GM23248 (cell line): Measurements from ENCODE around the gene COL27A1. TPM values are rescaled to one million over a fixed set of nuclear protein-coding genes. Genes with fewer than 3 reads are reported as not detected.

Experiments used
- DNase-seq: peaks from one replicate; pipeline ENCODE4 v3.0.0-alpha.2; 2015
- H2AFZ ChIP-seq: fragments of 200-600 bp; sonication (generic); 2 replicates; pipeline ENCODE4 v1.6.1; 2016; ENCODE audit warnings: antibody characterized with exemption
- H3F3A ChIP-seq: fragments of 200-600 bp; sonication (generic); 2 replicates; pipeline ENCODE4 v1.6.1; 2016; ENCODE audit warnings: mild to moderate bottlenecking, antibody characterized with exemption, mixed run types; ENCODE audit not compliant: insufficient read depth
- H3K27ac ChIP-seq: fragments of 200-600 bp; sonication (generic); 2 replicates; pipeline ENCODE4 v1.5.1; 2016; ENCODE audit warnings: mild to moderate bottlenecking
- H3K27me3 ChIP-seq: fragments of 200-600 bp; sonication (generic); replicated peaks from 2 replicates; pipeline ENCODE4 v1.6.1; 2016; ENCODE audit warnings: mild to moderate bottlenecking; ENCODE audit not compliant: insufficient read depth
- H3K36me3 ChIP-seq: fragments of 200-600 bp; sonication (generic); 2 replicates; pipeline ENCODE4 v1.6.1; 2016; ENCODE audit warnings: low read depth, mild to moderate bottlenecking
- H3K4me1 ChIP-seq: fragments of 200-600 bp; sonication (generic); 2 replicates; pipeline ENCODE4 v1.6.1; 2016; ENCODE audit warnings: mild to moderate bottlenecking; ENCODE audit not compliant: insufficient read depth
- H3K4me2 ChIP-seq: fragments of 200-600 bp; sonication (generic); one replicate; pipeline ENCODE4 v1.6.1; 2016; ENCODE audit warnings: mild to moderate bottlenecking; ENCODE audit not compliant: unreplicated experiment
- H3K4me3 ChIP-seq: fragments of 200-600 bp; sonication (generic); 2 replicates; pipeline ENCODE4 v1.5.1; 2016; ENCODE audit warnings: mild to moderate bottlenecking
- H3K79me2 ChIP-seq: fragments of 200-600 bp; sonication (generic); 2 replicates; pipeline ENCODE4 v1.6.1; 2016; ENCODE audit warnings: mild to moderate bottlenecking; ENCODE audit not compliant: insufficient read depth
- H3K9ac ChIP-seq: fragments of 200-600 bp; sonication (generic); 2 replicates; pipeline ENCODE4 v1.6.1; 2016; ENCODE audit warnings: mild to moderate bottlenecking
- H3K9me2 ChIP-seq: fragments of 200-600 bp; sonication (generic); 2 replicates; pipeline ENCODE4 v1.6.1; 2016; ENCODE audit warnings: mixed run types, mild to moderate bottlenecking, moderate library complexity; ENCODE audit not compliant: insufficient read depth
- H3K9me3 ChIP-seq: fragments of 200-600 bp; sonication (generic); one replicate; pipeline ENCODE4 v1.6.1; 2017; ENCODE audit warnings: low read depth
- H4K20me1 ChIP-seq: fragments of 200-600 bp; sonication (generic); 2 replicates; pipeline ENCODE4 v1.6.0; 2016; ENCODE audit not compliant: insufficient read depth
- EZH2 ChIP-seq: fragments of 200-600 bp; sonication (generic); IDR thresholded peaks from 2 replicates; pipeline ENCODE4 v1.6.1; 2018; ENCODE audit warnings: antibody characterized with exemption, mild to moderate bottlenecking; ENCODE audit not compliant: insufficient read depth, poor library complexity, severe bottlenecking
- EZH2phosphoT487 ChIP-seq: fragments of 200-600 bp; sonication (generic); IDR thresholded peaks from 2 replicates; pipeline ENCODE4 v1.6.1; 2018; ENCODE audit warnings: antibody characterized with exemption, moderate library complexity, mild to moderate bottlenecking, low read depth; ENCODE audit not compliant: insufficient read depth
- WGBS, 2 experiments: methylation state at CpG; one replicate each; pipeline ENCODE4 v1.1.6; 2015 to 2017; ENCODE audit warnings: low lambda C conversion rate in 2 of 2, low coverage in 1 of 2; ENCODE audit errors: missing lambda C conversion rate in 2 of 2; 5-methylcytosine and 5-hydroxymethylcytosine counted together
- in situ Hi-C: fragments of 300-500 bp; cut with MboI; formaldehyde crosslinking; loops from 2 replicates; pipeline ENCODE4 v1.15.0; 2020
- polyA plus RNA-seq: library from polyadenylated mRNA; unstranded; fragments of >200 nt; fragmentation: Nextera tagmentation; extraction: Ambion mirVana; gene quantifications from 2 replicates; pipeline ENCODE4 v1.2.1, GENCODE V29; 2016
- total RNA-seq: library from RNA; depleted of rRNA; stranded (reverse); fragments of >200 nt; shearing (Covaris generic); gene quantifications from 2 replicates; pipeline ENCODE4 v1.2.3, GENCODE V29; 2014

The COL27A1 gene
- total and polyA plus RNA-seq, 2 experiments from 2014 or later, result 1.6 to 2.3 TPM

- Histone ChIP-seq H3K4me3 (no peak overlapping the region), H3K9ac (no peak overlapping the region), H3K4me1 (peaks cover 27% of the 10 kb centered on the region), H3K27ac (no peak overlapping the region), H3K79me2 (no peaks in the 10 kb centered on the region), H2AFZ (no peak overlapping the region), H3K4me2 (no peak overlapping the region), H3K9me2 (no peaks in the 10 kb centered on the region), H4K20me1 (no peaks in the 10 kb centered on the region), H3K36me3 (no peaks in the 10 kb centered on the region), H3K9me3 (no peaks in the 10 kb centered on the region), H3F3A (peaks cover 16% of the 10 kb centered on the region; the same call in 1 of the 2 replicates), H3K27me3 (peaks cover 17% of the 10 kb centered on the region)
- in situ Hi-C loops, result loop anchor here (10.0 kb wide), 1 partner anchor 176 kb away; no protein-coding TSS in a partner anchor
- WGBS, 2 experiments, result 97 to 100% methylated on average over 6 of the region's 6 CpGs
- TF ChIP-seq EZH2phosphoT487 (no peak), EZH2 (no peak)
- DNase-seq, result no peak
These were observed 46.2 kb upstream of the COL27A1 start for GRCh38 chr9:114109124-114109523.

- H3K9me3 ChIP-seq, result no peaks in the 10 kb centered on the region
- H3K79me2 ChIP-seq, result no peaks in the 10 kb centered on the region
- no peak overlapping the region for H3K4me2 ChIP-seq
- no peaks in the 10 kb centered on the region for H3K9me2 ChIP-seq
- H3K27ac ChIP-seq, result no peak overlapping the region
- WGBS, 2 experiments, result 0% methylated on average over 2 of the region's 2 CpGs
- H3K27me3 ChIP-seq, result peaks cover 7% of the 10 kb centered on the region
- H3K9ac ChIP-seq, result no peak overlapping the region
- H3K36me3 ChIP-seq, result no peaks in the 10 kb centered on the region
- H4K20me1 ChIP-seq, result no peaks in the 10 kb centered on the region
- peak; percentile 82 for DNase-seq
- H3K4me1 ChIP-seq, result peaks cover 27% of the 10 kb centered on the region
- TF ChIP-seq EZH2phosphoT487 (no peak), EZH2 (no peak)
- peaks cover 16% of the 10 kb centered on the region; the same call in 1 of the 2 replicates for H3F3A ChIP-seq
- no peak overlapping the region for H2AFZ ChIP-seq
- H3K4me3 ChIP-seq, result no peak overlapping the region
- in situ Hi-C loops, result no loop called here
These were observed 45.2 kb upstream of the COL27A1 start for GRCh38 chr9:114110180-114110579.

GRCh38 chr9:114112325-114112724, 43.0 kb upstream of the COL27A1 start:
- TF ChIP-seq EZH2 (no peak), EZH2phosphoT487 (no peak)
- no peak overlapping the region for H3K9ac ChIP-seq
- DNase-seq, result peak; percentile 45
- H3K4me2 ChIP-seq, result no peak overlapping the region
- WGBS, 2 experiments, result 8 to 12% methylated on average over 1 of the region's 1 CpG
- no peaks in the 10 kb centered on the region for H3K79me2 ChIP-seq
- H4K20me1 ChIP-seq, result no peaks in the 10 kb centered on the region
- H3K27ac ChIP-seq, result no peak overlapping the region
- H2AFZ ChIP-seq, result no peak overlapping the region
- in situ Hi-C loops, result no loop called here
- no peak overlapping the region for H3K4me3 ChIP-seq
- no peaks in the 10 kb centered on the region for H3K36me3 ChIP-seq
- H3F3A ChIP-seq, result peaks cover 16% of the 10 kb centered on the region; the same call in 1 of the 2 replicates
- no peaks in the 10 kb centered on the region for H3K9me3 ChIP-seq
- no peaks in the 10 kb centered on the region for H3K9me2 ChIP-seq
- H3K4me1 ChIP-seq, result peaks cover 27% of the 10 kb centered on the region
- H3K27me3 ChIP-seq, result peaks cover 9% of the 10 kb centered on the region; the same call in 1 of the 2 replicates

GRCh38 chr9:114112778-114113584, 42.4 kb upstream of the COL27A1 start:
- H3K4me3 ChIP-seq, result no peak overlapping the region
- H3K4me1 ChIP-seq, result peaks cover 27% of the 10 kb centered on the region
- peaks cover 9% of the 10 kb centered on the region; the same call in 1 of the 2 replicates for H3K27me3 ChIP-seq
- no peaks in the 10 kb centered on the region for H3K36me3 ChIP-seq
- H3K79me2 ChIP-seq, result no peaks in the 10 kb centered on the region
- no peak overlapping the region for H2AFZ ChIP-seq
- no peak overlapping the region for H3K4me2 ChIP-seq
- H3K9ac ChIP-seq, result no peak overlapping the region
- no peaks in the 10 kb centered on the region for H3K9me2 ChIP-seq
- H4K20me1 ChIP-seq, result no peaks in the 10 kb centered on the region
- in situ Hi-C loops, result no loop called here
- peaks cover 16% of the 10 kb centered on the region; the same call in 1 of the 2 replicates for H3F3A ChIP-seq
- no peaks in the 10 kb centered on the region for H3K9me3 ChIP-seq
- no peak for TF ChIP-seq EZH2phosphoT487
- TF ChIP-seq EZH2, result no peak
- no peak overlapping the region for H3K27ac ChIP-seq
- 5% methylated on average over 10 of the region's 10 CpGs for WGBS, 2 experiments
- peak; percentile 76 for DNase-seq
